ENCODE data around the gene GARNL3.

DNA sequence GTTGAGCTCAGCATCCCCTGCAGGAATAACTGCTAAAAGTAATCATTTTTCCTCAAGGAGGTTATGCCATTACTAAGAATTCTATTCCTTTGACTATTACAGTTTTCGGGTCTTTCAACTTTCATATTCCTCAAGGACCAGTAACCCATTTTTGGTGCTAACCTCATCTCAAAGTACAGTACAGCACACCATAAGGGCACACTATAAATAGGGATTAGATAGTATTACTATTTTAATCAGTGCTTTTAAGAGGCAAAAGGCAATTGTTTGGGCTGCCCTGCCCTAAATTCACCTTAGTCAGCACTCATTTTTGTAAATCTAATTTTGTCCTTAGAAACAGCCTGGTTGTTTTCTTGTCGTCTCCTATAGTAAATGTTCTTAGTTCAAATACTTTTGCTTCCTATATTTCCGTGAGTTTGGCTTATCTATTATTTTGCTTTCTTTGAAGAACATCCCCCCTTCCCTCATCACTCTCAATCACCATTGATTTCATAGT lies 13.6 kb upstream of the GARNL3 start:
- TF ChIP-seq POLR2AphosphoS5 (IDR thresholded peaks at IDR 0.05; ENCODE audit: low read depth, low read length) (no peak), TAF1 (IDR thresholded peaks at IDR 0.05; ENCODE audit: borderline replicate concordance, insufficient read depth, low read length) (no peak)

All from PFSK-1 (cell line).